ENCODE measurements around the gene ADORA1. TPM values are rescaled to one million over a fixed set of nuclear protein-coding genes. Genes with fewer than 3 reads are reported as not detected.

The ADORA1 gene
- total and polyA plus RNA-seq, 2 of the 4 experiments (the other 2 are of a cell fraction), result 0.36 to 0.56 TPM

DNA sequence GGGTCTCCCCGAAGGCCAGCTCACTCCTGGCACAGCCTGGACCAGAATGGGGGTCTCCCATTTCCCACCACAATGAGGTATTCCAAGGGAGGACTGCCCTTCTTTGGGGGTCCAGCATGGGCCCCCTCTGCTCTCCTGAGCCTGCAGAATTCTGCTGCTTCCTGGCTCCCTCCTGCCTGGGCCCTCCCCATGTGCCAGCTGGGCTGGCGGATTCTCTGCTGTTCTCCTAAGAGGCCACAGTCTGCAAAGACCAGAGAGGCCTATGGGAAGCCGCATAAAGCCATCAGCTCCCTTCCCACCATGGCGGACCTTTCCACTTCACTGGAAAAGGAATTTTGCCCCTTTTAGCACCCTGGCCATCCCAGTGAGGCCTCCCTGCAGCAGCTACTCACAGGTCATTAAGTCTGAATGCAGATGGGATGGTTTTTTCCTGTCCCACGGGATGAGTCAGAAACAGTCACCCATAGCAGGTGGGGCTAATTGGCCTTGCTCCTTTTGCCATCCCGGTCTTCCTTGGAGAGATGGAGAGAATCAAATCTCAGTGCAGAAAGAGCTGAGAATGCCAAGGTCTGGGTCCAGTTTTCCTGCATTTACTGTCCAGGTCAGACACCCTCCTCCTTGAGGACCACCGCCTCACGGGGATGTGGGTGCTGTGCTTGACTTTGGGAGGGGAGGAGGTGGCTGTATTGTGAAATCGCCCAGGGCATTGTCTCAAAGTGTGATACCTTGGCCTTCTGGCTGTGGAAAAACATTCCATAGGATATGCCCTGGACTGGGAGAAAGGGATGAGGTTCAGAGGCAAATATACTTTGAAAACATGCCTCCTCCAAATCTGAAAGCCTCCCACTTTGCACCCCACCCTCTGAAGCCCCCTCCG lies 24.9 kb downstream of the ADORA1 start:
- H2BK20ac ChIP-seq (ENCODE audit: low read depth, low read length), result no peak overlapping the region
- no peaks in the 10 kb centered on the region for H3K9me1 ChIP-seq (ENCODE audit: insufficient read depth, low read length)
- intact Hi-C loops (cut with micrococcal nuclease) (no loop called here), in situ Hi-C loops (cut with MboI; ENCODE audit: low sequenced_read_pairs) (no loop called here), dilution Hi-C loops (cut with HindIII; ENCODE audit: low sequenced_read_pairs, unreplicated experiment) (no loop called here)
- WGBS, 2 experiments (ENCODE audit: extremely low coverage in 2 of 2, insufficient read length in 1 of 2), result 83% methylated on average over 1 of the region's 10 CpGs; no CpG with 5 or more reads in 1 of the 2 experiments
- no peak overlapping the region for H3K23ac ChIP-seq (ENCODE audit: low read depth, low read length)
- H3K27ac ChIP-seq (ENCODE audit: insufficient read depth, low read length), result no peak overlapping the region
- H2BK15ac ChIP-seq (ENCODE audit: low read depth, low read length), result no peak overlapping the region
- H3K9ac ChIP-seq (ENCODE audit: low read depth, low read length), result no peak overlapping the region
- no TSS peak for BruUV-seq (replicated peaks)
- H3K18ac ChIP-seq (ENCODE audit: low read depth, low read length), result no peak overlapping the region
- H2AK9ac ChIP-seq (replicated peaks; ENCODE audit: low read depth, low read length, poor library complexity), result no peak overlapping the region
- peak overlapping the region; percentile 75; the same call in 1 of the 2 replicates for H2AK5ac ChIP-seq (ENCODE audit: low read depth, low read length)
- DNase-seq, result peak; percentile 49
- no peaks in the 10 kb centered on the region for H3K36me3 ChIP-seq (ENCODE audit: control insufficient read depth, insufficient read depth, low read length)
- H3K9me3 ChIP-seq (ENCODE audit: control insufficient read depth, insufficient read depth, low read length), result no peaks in the 10 kb centered on the region
- no peak overlapping the region for H3K4ac ChIP-seq (ENCODE audit: low read depth, low read length)
- TF ChIP-seq NFE2L2 (IDR thresholded peaks at IDR 0.05; ENCODE audit: low read depth, low read length), result no peak
- peak; percentile 53 for TF ChIP-seq CEBPB (IDR thresholded peaks at IDR 0.05; ENCODE audit: low read depth, low read length)
- TF ChIP-seq CHD1 (IDR thresholded peaks at IDR 0.05; ENCODE audit: low read depth, low read length), result no peak
- TF ChIP-seq CTCF (conservative IDR thresholded peaks at IDR 0.05; ENCODE audit: low read depth, low read length), result no peak
- no peaks in the 10 kb centered on the region for H4K20me1 ChIP-seq (ENCODE audit: insufficient read depth, low read length)
- peaks cover 6% of the 10 kb centered on the region for H3K27me3 ChIP-seq (ENCODE audit: control insufficient read depth, insufficient read depth, low read length)
- H2BK120ac ChIP-seq (ENCODE audit: low read depth, low read length), result no peak overlapping the region
- no peak overlapping the region for H4K5ac ChIP-seq (ENCODE audit: low read depth, low read length)
- POLR2A ChIA-PET (ENCODE audit: unreplicated experiment), result no interaction called here
- ATAC-seq (ENCODE audit: low read depth), result no peak
- H2BK5ac ChIP-seq (ENCODE audit: low read depth, low read length, poor library complexity, severe bottlenecking), result no peak overlapping the region
- no peak overlapping the region for H3K4me2 ChIP-seq (ENCODE audit: low read depth, low read length)
- no peak overlapping the region for H4K91ac ChIP-seq (ENCODE audit: insufficient read depth, low read depth, low read length)
- no peak overlapping the region for H3K4me3 ChIP-seq (ENCODE audit: insufficient read depth, low read depth, low read length)
- no peak overlapping the region for H3K14ac ChIP-seq (replicated peaks; ENCODE audit: low read depth, low read length)
- H3K56ac ChIP-seq (ENCODE audit: extremely low read depth, insufficient read depth, low read length), result no peak overlapping the region
- H4K8ac ChIP-seq (ENCODE audit: low read depth in 2 of 2, low read length in 2 of 2), result no peak overlapping the region
- H2AFZ ChIP-seq (replicated peaks; ENCODE audit: low read length, poor library complexity), result no peak overlapping the region
- peaks cover 11% of the 10 kb centered on the region for H3K4me1 ChIP-seq (ENCODE audit: control insufficient read depth, insufficient read depth, low read length)
- no peaks in the 10 kb centered on the region for H3K79me1 ChIP-seq (ENCODE audit: low read depth in 1 of 2, low read length in 2 of 2)
- CTCF ChIA-PET, result interaction anchor here (0.7 kb wide), 1 partner anchor 12 kb away, joined by 3 read pairs; no protein-coding TSS in a partner anchor

Data from IMR-90 (cell line).